Measurements from ENCODE around the gene PRSS33.

Gene PRSS33

GRCh38 chr16:2798723-2799204, 11.4 kb upstream of the PRSS33 start:
- no peak for DNase-seq

- no peak for DNase-seq
Observed at GRCh38 chr16:2795395-2796143, 8.2 kb upstream of the PRSS33 start.

GRCh38 chr16:2792940-2793339, 5.6 kb upstream of the PRSS33 start:
- DNase-seq: no peak

- no peak for DNase-seq
Observed at GRCh38 chr16:2791174-2791573, 3.8 kb upstream of the PRSS33 start.

GRCh38 chr16:2790631-2791030, 3.3 kb upstream of the PRSS33 start:
- no peak for DNase-seq

- DNase-seq: no peak
Observed at GRCh38 chr16:2787961-2788360, 601 bp upstream of the PRSS33 start.

- DNase-seq: no peak
Observed at GRCh38 chr16:2786826-2787151, 571 bp downstream of the PRSS33 start.

- DNase-seq: no peak
Observed at GRCh38 chr16:2786061-2786825, 1.1 kb downstream of the PRSS33 start.

- no peak for DNase-seq
Observed at GRCh38 chr16:2785101-2785991, 2.0 kb downstream of the PRSS33 start.

GRCh38 chr16:2784358-2785100, 2.8 kb downstream of the PRSS33 start:
- no peak for DNase-seq

- DNase-seq: no peak
Observed at GRCh38 chr16:2783581-2784357, 3.6 kb downstream of the PRSS33 start.

GRCh38 chr16:2782583-2783351, 4.6 kb downstream of the PRSS33 start:
- DNase-seq: no peak

GRCh38 chr16:2779978-2780898, 7.1 kb downstream of the PRSS33 start:
- no peak for DNase-seq

- no peak for DNase-seq
Observed at GRCh38 chr16:2779151-2779920, 8.0 kb downstream of the PRSS33 start.

- no peak for DNase-seq
Observed at GRCh38 chr16:2778630-2778958, 8.8 kb downstream of the PRSS33 start.

- no peak for DNase-seq
Observed at GRCh38 chr16:2777903-2778629, 9.3 kb downstream of the PRSS33 start.

- peak; percentile 54 for DNase-seq
Observed at GRCh38 chr16:2777231-2777902, 10.0 kb downstream of the PRSS33 start, which contains the start of gene ELOB. TSS of gene ELOB (minus strand) at chr16:2777280. CDS start at chr16:2777239, 41 bp downstream.
